ENCODE results near the gene MED25. TPM values are rescaled to one million over a fixed set of nuclear protein-coding genes. Genes with fewer than 3 reads are reported as not detected.
A peak's percentile ranks its signal among the peaks of the same experiment; 100 is the strongest.

MED25 gene
- total and polyA plus RNA-seq, 2 of the 8 experiments (the other 6 are each of a cell fraction or from before 2014, with no cell fraction given): 21.6 to 71.4 TPM

DNA sequence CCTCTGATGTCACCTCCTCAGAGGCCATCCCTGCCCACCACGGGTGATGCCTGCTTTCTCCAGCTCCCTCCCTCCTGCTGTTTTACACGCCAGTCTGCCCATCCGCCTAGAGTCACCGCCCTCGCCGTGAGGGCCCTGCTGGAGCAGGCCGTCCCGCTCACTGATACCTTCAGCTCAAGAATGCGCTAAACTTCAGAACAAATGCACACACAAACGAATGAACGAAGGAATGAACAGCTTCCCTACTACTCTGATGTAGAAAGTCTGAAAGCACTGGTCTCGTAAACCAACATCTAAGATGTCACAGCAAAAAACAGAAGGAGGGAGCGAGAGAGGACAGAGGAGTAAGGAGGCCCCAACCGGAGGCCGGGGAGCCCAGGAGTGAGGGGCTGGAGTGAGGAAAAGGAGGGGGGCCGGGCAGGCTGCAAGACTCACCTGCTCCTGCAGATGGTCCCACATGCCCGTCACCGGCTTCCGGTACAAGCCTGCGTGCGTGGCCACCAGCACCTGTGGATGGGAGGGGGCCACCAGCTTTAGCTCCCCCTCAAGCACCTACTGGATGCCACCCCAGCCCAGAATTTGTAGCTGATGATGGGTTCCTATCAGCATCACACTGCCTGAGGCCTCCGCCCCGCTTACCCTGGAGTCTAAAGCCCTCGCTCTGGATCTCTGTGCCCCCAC lies 45.3 kb downstream of the MED25 start:
- TF ChIP-seq TBP (IDR thresholded peaks at IDR 0.05; ENCODE audit: low read depth, low read length): no peak
- TF ChIP-seq HDAC2 (IDR thresholded peaks at IDR 0.05; ENCODE audit: borderline replicate concordance in 1 of 2, low read depth in 2 of 2, low read length in 2 of 2): 0 out of 4 replicates have a peak, but pooled peaks of 1 of the 2 experiments have one; percentile 3
- H3K56ac ChIP-seq (replicated peaks; ENCODE audit: insufficient read length, low read depth, low read length): no peak overlapping the region
- no peak overlapping the region for H2BK120ac ChIP-seq (replicated peaks; ENCODE audit: low read depth, low read length)
- H2BK12ac ChIP-seq (ENCODE audit: low read depth, low read length): 0 out of 2 replicates have a peak overlapping the region, but pooled peaks have one; percentile 27
- POLR2A ChIA-PET (ENCODE audit: partially characterized antibody): interaction anchor here (0.7 to 12.4 kb wide), 11 partner anchors 10 to 293 kb away, joined by 3 to 247 read pairs (median 6); partner anchors contain the start of genes AKT1S1, PTOV1 and TBC1D17
- H2BK15ac ChIP-seq (ENCODE audit: low read length): 0 out of 2 replicates have a peak overlapping the region, but pooled peaks have one; percentile 29
- FAIRE-seq (no peak), DNase-seq (ENCODE audit: low read depth in 1 of 2, low spot score in 2 of 2) (no peak)
- H3K27me3 ChIP-seq (replicated peaks in 1 of 4; ENCODE audit: control insufficient read depth in 3 of 4, extremely low read depth in 1 of 4, insufficient read depth in 3 of 4, low read length in 3 of 4): no peaks in the 10 kb centered on the region
- peaks cover 11% of the 10 kb centered on the region for H3K79me1 ChIP-seq (ENCODE audit: low read depth, low read length)
- H3K23me2 ChIP-seq (ENCODE audit: low read depth, low read length): peaks cover 9% of the 10 kb centered on the region
- H2AK5ac ChIP-seq (ENCODE audit: low read depth, low read length): no peak overlapping the region
- H2AFZ ChIP-seq (ENCODE audit: low read length): no peak overlapping the region
- H2BK20ac ChIP-seq (ENCODE audit: low read length): no peak overlapping the region
- H3K4ac ChIP-seq (replicated peaks; ENCODE audit: insufficient read length, low read depth, low read length): no peak overlapping the region
- H4K8ac ChIP-seq (ENCODE audit: extremely low read depth, insufficient read depth, low read length): no peak overlapping the region
- H3K4me2 ChIP-seq (ENCODE audit: insufficient read depth in 1 of 2, low read depth in 2 of 2, low read length in 2 of 2): no peak overlapping the region
- H3K23ac ChIP-seq (ENCODE audit: insufficient read length): no peak overlapping the region
- 91% methylated on average over 24 of the region's 24 CpGs; no CpG with 5 or more reads in 1 of the 2 experiments for WGBS, 2 experiments (ENCODE audit: extremely low coverage in 1 of 2, insufficient coverage in 1 of 2, insufficient read length in 1 of 2, insufficient replicate concordance in 2 of 2, low coverage in 1 of 2, low lambda C conversion rate in 2 of 2, missing lambda C conversion rate in 1 of 2)
- H4K20me1 ChIP-seq (replicated peaks in 1 of 2; ENCODE audit: control insufficient read depth in 1 of 2, insufficient read depth in 2 of 2, low read length in 2 of 2): peaks cover 21 to 35% of the 10 kb centered on the region in 2 experiments
- peaks cover 23 to 52% (median 41%) of the 10 kb centered on the region in 4 experiments for H3K36me3 ChIP-seq (ENCODE audit: control insufficient read depth in 2 of 4, insufficient read depth in 4 of 4, low read length in 3 of 4)
- H4K5ac ChIP-seq (ENCODE audit: insufficient read length, low read depth, low read length): no peak overlapping the region
- CTCF ChIA-PET (ENCODE audit: partially characterized antibody): interaction anchor here (0.6 to 3.4 kb wide), 12 partner anchors 9 to 1124 kb away, joined by 3 to 13 read pairs (median 3); partner anchors contain the start of gene FUZ
- no peak overlapping the region for H3K14ac ChIP-seq (ENCODE audit: insufficient read length)
- no peak overlapping the region for H3K9ac ChIP-seq (replicated peaks in 1 of 4; ENCODE audit: extremely low read depth in 1 of 4, low read depth in 3 of 4, low read length in 3 of 4)
- peaks cover 0 to 16% (median 4%) of the 10 kb centered on the region in 4 experiments; a peak in 5 of 7 replicates for H3K4me1 ChIP-seq (replicated peaks in 1 of 4; ENCODE audit: control insufficient read depth in 3 of 4, insufficient read depth in 4 of 4, low read length in 3 of 4)
- peaks cover 0 to 27% of the 10 kb centered on the region in 2 experiments; a peak in 2 of 4 replicates for H3K79me2 ChIP-seq (ENCODE audit: control insufficient read depth in 1 of 2, insufficient read depth in 2 of 2, low read length in 2 of 2)
- H3K18ac ChIP-seq (ENCODE audit: extremely low read depth, low read length): no peak overlapping the region
- H3K27ac ChIP-seq (ENCODE audit: low read depth, low read length): 0 out of 2 replicates have a peak overlapping the region, but pooled peaks have one; percentile 48
- no peaks in the 10 kb centered on the region for H3K9me3 ChIP-seq (ENCODE audit: insufficient read depth in 2 of 2, low read depth in 1 of 2, low read length in 1 of 2)
- H2BK5ac ChIP-seq (ENCODE audit: low read depth, low read length): peak overlapping the region; percentile 55
- no peak overlapping the region for H4K91ac ChIP-seq (replicated peaks; ENCODE audit: insufficient read length, low read length)
- no peak overlapping the region for H3K4me3 ChIP-seq (ENCODE audit: extremely low read depth in 1 of 4, insufficient read depth in 2 of 4, low read depth in 3 of 4, low read length in 4 of 4)
